GM12878 (cell line): ENCODE measurements around the gene CLBA1. TPM values are rescaled to one million over a fixed set of nuclear protein-coding genes. Genes with fewer than 3 reads are reported as not detected.

Experiments
- ATAC-seq: fragments of 200-7000 bp; cut with Tn5 transposase; 3 replicates; pipeline ENCODE4 v1.9.1; 2020; ENCODE audit warnings: mild to moderate bottlenecking, moderate library complexity
- BruUV-seq: library from RNA; stranded (reverse); fragments of 400-500 nt; replicated peaks from 2 replicates; lab custom pipeline; 2021; lab: Mats Ljungman, UMichigan
- CTCF ChIA-PET: fragments of 300-600 bp; sonication (Branson Sonifier 250); formaldehyde crosslinking; extraction: SDS; loops from one replicate; lab custom pipeline; 2021; ENCODE audit warnings: inconsistent platforms; lab: Yijun Ruan, JAX
- POLR2A ChIA-PET: fragments of 350-600 bp; formaldehyde crosslinking; extraction: SDS; loops from one replicate; lab custom pipeline; 2021; ENCODE audit warnings: inconsistent platforms; lab: Charles Lee
- RAD21 ChIA-PET: fragments of 300-600 bp; sonication (Branson Sonifier 250); formaldehyde crosslinking; loops from one replicate; lab custom pipeline; 2023; ENCODE audit warnings: antibody characterized with exemption; ENCODE audit not compliant: unreplicated experiment; lab: Charles Lee
- SMC1A ChIA-PET: fragments of 300-600 bp; sonication (Branson Sonifier 250); formaldehyde crosslinking; loops from one replicate; lab custom pipeline; 2023; ENCODE audit not compliant: unreplicated experiment, uncharacterized antibody; lab: Charles Lee
- DNase-seq: peaks from one replicate; pipeline ENCODE4 v3.0.0-alpha.2; 2011; ENCODE audit warnings: low read depth, low spot score
- FAIRE-seq: peaks from 3 replicates; lab custom pipeline; 2011; peaks lifted over from hg19 to GRCh38; lab: Jason Lieb, UNC
- H2AFZ ChIP-seq: 2 replicates; pipeline ENCODE4 v1.6.0; 2011; ENCODE audit warnings: low read depth, low read length, control low read depth; ENCODE audit not compliant: control insufficient read depth
- H3K27ac ChIP-seq: 2 replicates; pipeline ENCODE4 v1.5.1; 2011; ENCODE audit warnings: control low read depth; ENCODE audit not compliant: control insufficient read depth, insufficient read depth
- H3K27me3 ChIP-seq, 2 experiments: replicated peaks in 1 of 2; 2 replicates each; pipeline versions ENCODE4 v1.6.0 to v1.6.1; 2011; ENCODE audit warnings: low read length in 1 of 2; ENCODE audit not compliant: control insufficient read depth in 2 of 2, insufficient read depth in 2 of 2
- H3K36me3 ChIP-seq, 2 experiments: 2 replicates each; pipeline ENCODE4 v1.5.1; 2011; ENCODE audit warnings: low read length in 1 of 2; ENCODE audit not compliant: control insufficient read depth in 2 of 2, insufficient read depth in 2 of 2
- H3K4me1 ChIP-seq: 2 replicates; pipeline ENCODE4 v1.6.1; 2011; ENCODE audit warnings: mild to moderate bottlenecking, low read length, moderate library complexity, mixed read lengths; ENCODE audit not compliant: control insufficient read depth, insufficient read depth
- H3K4me2 ChIP-seq: 2 replicates; pipeline ENCODE4 v1.6.0; 2011; ENCODE audit warnings: control low read depth; ENCODE audit not compliant: control insufficient read depth, insufficient read depth
- H3K4me3 ChIP-seq: fragments of 200-600 bp; sonication (generic); 2 replicates; pipeline ENCODE4 v1.5.1; 2016
- H3K79me2 ChIP-seq: 2 replicates; pipeline ENCODE4 v1.6.0; 2011; ENCODE audit warnings: low read length; ENCODE audit not compliant: control insufficient read depth, insufficient read depth
- H3K9ac ChIP-seq: 2 replicates; pipeline ENCODE4 v1.8.0; 2011; ENCODE audit warnings: low read length, control low read depth, mixed read lengths; ENCODE audit not compliant: control insufficient read depth, insufficient read depth
- H3K9me3 ChIP-seq: replicated peaks from 3 replicates; pipeline ENCODE4 v1.5.1; 2011; ENCODE audit warnings: mild to moderate bottlenecking, low read length; ENCODE audit not compliant: control insufficient read depth, insufficient read depth
- H4K20me1 ChIP-seq: 2 replicates; pipeline ENCODE4 v1.6.0; 2011; ENCODE audit not compliant: control insufficient read depth, insufficient read depth
- BMI1 ChIP-seq: fragments of 450-650 bp; IDR thresholded peaks from 2 replicates; pipeline ENCODE4 v1.6.1; 2016; ENCODE audit warnings: mild to moderate bottlenecking, moderate library complexity, borderline replicate concordance
- CBX5 ChIP-seq: sonication (generic); IDR thresholded peaks from 2 replicates; pipeline ENCODE4 v1.6.1; 2016; ENCODE audit warnings: low read depth, moderate library complexity, mild to moderate bottlenecking, inconsistent platforms
- CHD2 ChIP-seq: IDR thresholded peaks from 2 replicates; pipeline ENCODE4 v1.6.1; 2011; ENCODE audit warnings: low read depth, low read length, improper control_type of control experiment, borderline replicate concordance
- CREM ChIP-seq: IDR thresholded peaks from 2 replicates; pipeline ENCODE4 v1.6.1; 2014; ENCODE audit warnings: antibody characterized with exemption, low read depth
- GATAD2B ChIP-seq: fragments of 450-650 bp; conservative IDR thresholded peaks from 2 replicates; pipeline ENCODE4 v1.6.1; 2017; ENCODE audit warnings: low read depth, mild to moderate bottlenecking, moderate library complexity
- IKZF2 ChIP-seq, 2 experiments: fragments of 450-650 bp; IDR thresholded peaks; 2 replicates each; pipeline ENCODE4 v1.6.1; 2017; ENCODE audit warnings: mild to moderate bottlenecking in 2 of 2, moderate library complexity in 2 of 2
- NBN ChIP-seq: fragments of 450-650 bp; IDR thresholded peaks from 2 replicates; pipeline ENCODE4 v1.6.1; 2016
- NFYB ChIP-seq: IDR thresholded peaks from 2 replicates; pipeline ENCODE4 v1.6.1; 2011; ENCODE audit warnings: low read depth, mild to moderate bottlenecking, low read length, improper control_type of control experiment, moderate library complexity; ENCODE audit not compliant: insufficient read depth
- PAX8 ChIP-seq: fragments of 450-650 bp; IDR thresholded peaks from 2 replicates; pipeline ENCODE4 v1.6.1; 2017; ENCODE audit warnings: mild to moderate bottlenecking, moderate library complexity
- USF2 ChIP-seq: IDR thresholded peaks from 2 replicates; pipeline ENCODE4 v1.6.1; 2011; ENCODE audit warnings: low read depth, low read length, improper control_type of control experiment, borderline replicate concordance
- WRNIP1 ChIP-seq: IDR thresholded peaks from 2 replicates; pipeline ENCODE4 v1.6.1; 2011; ENCODE audit warnings: low read depth, low read length, improper control_type of control experiment, borderline replicate concordance
- ZZZ3 ChIP-seq: IDR thresholded peaks from 2 replicates; pipeline ENCODE4 v1.6.1; 2011; ENCODE audit warnings: low read depth; ENCODE audit not compliant: control insufficient read depth, insufficient read length
- WGBS: methylation state at CpG from one replicate; pipeline ENCODE4 v1.1.6; 2016; ENCODE audit warnings: low lambda C conversion rate; ENCODE audit not compliant: insufficient replicate concordance, insufficient coverage; ENCODE audit errors: missing lambda C conversion rate; 5-methylcytosine and 5-hydroxymethylcytosine counted together
- in situ Hi-C: fragments of 300-500 bp; cut with MboI; formaldehyde crosslinking; loops from 9 replicates; pipeline ENCODE4 v1.14.3; 2018; ENCODE audit warnings: mixed read lengths
- intact Hi-C: fragments of 100-400 bp; cut with micrococcal nuclease; formaldehyde crosslinking; loops from one replicate; pipeline ENCODE4 v1.14.2; 2022; ENCODE audit not compliant: unreplicated experiment
- polyA plus RNA-seq, 11 experiments: library from polyadenylated mRNA; depleted of rRNA in 4 of 11; unstranded in 6 of 11; stranded (reverse) in 5 of 11; fragments of >200 nt; fragmentation: Nextera tagmentation in 4 of 11; fragmentation: Illumina TruSeq in 1 of 11; extraction: Ambion mirVana in 4 of 11; extraction: Trizol in 1 of 11; gene quantifications; 1 replicate in 1 of 11; 2 replicates in 10 of 11; pipeline versions ENCODE4 v1.2.1 to v1.2.3, GENCODE V29; 2011 to 2016; ENCODE audit warnings: inconsistent platforms in 2 of 11, missing spikeins in 2 of 11, low read depth in 1 of 11
- total RNA-seq, 4 experiments: library from RNA; depleted of rRNA in 3 of 4; stranded (reverse); fragments of >200 nt in 3 of 4; fragmentation: Illumina TruSeq in 1 of 4; extraction: Trizol in 1 of 4; gene quantifications; 2 replicates each; pipeline versions ENCODE4 v1.2.1 to v1.2.3, GENCODE V29; 2013 to 2021
- TF ChIP-seq, protein P1 (sequence below): IDR thresholded peaks from 2 replicates; pipeline ENCODE4 v1.6.1; 2011; ENCODE audit warnings: borderline replicate concordance, low read depth, mild to moderate bottlenecking, moderate library complexity, mixed read lengths, low read length; ENCODE audit not compliant: insufficient read depth; ENCODE audit errors: extremely low read length
- TF ChIP-seq, protein P2 (sequence below): fragments of 450-650 bp; formaldehyde crosslinking; IDR thresholded peaks from 2 replicates; pipeline ENCODE4 v1.4.0; 2020; ENCODE audit warnings: mild to moderate bottlenecking, moderate library complexity
- TF ChIP-seq, protein P3 (sequence below): IDR thresholded peaks from 2 replicates; pipeline ENCODE4 v1.6.1; 2011; ENCODE audit warnings: mild to moderate bottlenecking, low read depth, low read length, moderate library complexity; ENCODE audit not compliant: insufficient replicate concordance
- TF ChIP-seq, protein P4 (sequence below): fragments of 450-650 bp; IDR thresholded peaks from 2 replicates; pipeline ENCODE4 v1.6.1; 2017; ENCODE audit warnings: low read depth, mild to moderate bottlenecking, moderate library complexity

CLBA1 gene
- total and polyA plus RNA-seq, 10 of the 15 experiments (the other 5 are each of a cell fraction or from before 2014, with no cell fraction given): 0.07 to 1.1 (median 0.62) TPM; not detected in 1

DNA sequence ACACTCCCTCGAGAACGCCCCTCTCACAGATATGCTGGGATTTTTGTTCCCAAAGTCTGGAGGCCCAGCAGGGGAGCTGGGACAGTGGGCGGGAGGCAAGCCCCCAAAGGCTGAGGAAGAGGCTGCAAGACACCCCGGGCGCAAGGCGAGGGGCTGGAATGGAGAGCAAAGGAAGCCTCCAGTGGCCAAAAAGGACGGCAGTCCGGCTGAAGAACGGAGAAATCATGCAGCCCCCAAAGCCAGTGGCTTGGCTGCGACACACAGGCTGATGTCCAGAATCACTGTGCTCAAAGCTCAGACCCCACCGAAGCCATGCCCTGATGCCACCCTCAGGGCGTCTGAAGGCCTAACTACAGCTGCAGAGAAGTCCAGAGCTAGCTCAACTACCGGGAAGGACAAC lies 10.9 kb downstream of the CLBA1 start (continued):
- TF ChIP-seq, protein P1, sequence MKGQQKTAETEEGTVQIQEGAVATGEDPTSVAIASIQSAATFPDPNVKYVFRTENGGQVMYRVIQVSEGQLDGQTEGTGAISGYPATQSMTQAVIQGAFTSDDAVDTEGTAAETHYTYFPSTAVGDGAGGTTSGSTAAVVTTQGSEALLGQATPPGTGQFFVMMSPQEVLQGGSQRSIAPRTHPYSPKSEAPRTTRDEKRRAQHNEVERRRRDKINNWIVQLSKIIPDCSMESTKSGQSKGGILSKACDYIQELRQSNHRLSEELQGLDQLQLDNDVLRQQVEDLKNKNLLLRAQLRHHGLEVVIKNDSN: no peak
- TF ChIP-seq NBN (no peak), WRNIP1 (no peak), ZZZ3 (no peak)
- TF ChIP-seq, protein P2, sequence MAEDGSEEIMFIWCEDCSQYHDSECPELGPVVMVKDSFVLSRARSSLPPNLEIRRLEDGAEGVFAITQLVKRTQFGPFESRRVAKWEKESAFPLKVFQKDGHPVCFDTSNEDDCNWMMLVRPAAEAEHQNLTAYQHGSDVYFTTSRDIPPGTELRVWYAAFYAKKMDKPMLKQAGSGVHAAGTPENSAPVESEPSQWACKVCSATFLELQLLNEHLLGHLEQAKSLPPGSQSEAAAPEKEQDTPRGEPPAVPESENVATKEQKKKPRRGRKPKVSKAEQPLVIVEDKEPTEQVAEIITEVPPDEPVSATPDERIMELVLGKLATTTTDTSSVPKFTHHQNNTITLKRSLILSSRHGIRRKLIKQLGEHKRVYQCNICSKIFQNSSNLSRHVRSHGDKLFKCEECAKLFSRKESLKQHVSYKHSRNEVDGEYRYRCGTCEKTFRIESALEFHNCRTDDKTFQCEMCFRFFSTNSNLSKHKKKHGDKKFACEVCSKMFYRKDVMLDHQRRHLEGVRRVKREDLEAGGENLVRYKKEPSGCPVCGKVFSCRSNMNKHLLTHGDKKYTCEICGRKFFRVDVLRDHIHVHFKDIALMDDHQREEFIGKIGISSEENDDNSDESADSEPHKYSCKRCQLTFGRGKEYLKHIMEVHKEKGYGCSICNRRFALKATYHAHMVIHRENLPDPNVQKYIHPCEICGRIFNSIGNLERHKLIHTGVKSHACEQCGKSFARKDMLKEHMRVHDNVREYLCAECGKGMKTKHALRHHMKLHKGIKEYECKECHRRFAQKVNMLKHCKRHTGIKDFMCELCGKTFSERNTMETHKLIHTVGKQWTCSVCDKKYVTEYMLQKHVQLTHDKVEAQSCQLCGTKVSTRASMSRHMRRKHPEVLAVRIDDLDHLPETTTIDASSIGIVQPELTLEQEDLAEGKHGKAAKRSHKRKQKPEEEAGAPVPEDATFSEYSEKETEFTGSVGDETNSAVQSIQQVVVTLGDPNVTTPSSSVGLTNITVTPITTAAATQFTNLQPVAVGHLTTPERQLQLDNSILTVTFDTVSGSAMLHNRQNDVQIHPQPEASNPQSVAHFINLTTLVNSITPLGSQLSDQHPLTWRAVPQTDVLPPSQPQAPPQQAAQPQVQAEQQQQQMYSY (CRISPR knock-in tag): no peak

GRCh38 chr14:104998801-104999200 lies 13.2 kb downstream of the CLBA1 start:
- H3K9ac ChIP-seq: no peak overlapping the region
- SMC1A ChIA-PET: no interaction called here
- FAIRE-seq (no peak), DNase-seq (no peak), ATAC-seq (no peak)
- no peaks in the 10 kb centered on the region for H3K9me3 ChIP-seq
- H2AFZ ChIP-seq: no peak overlapping the region
- H3K36me3 ChIP-seq: no peaks in the 10 kb centered on the region
- CTCF ChIA-PET: interaction anchor here (0.6 to 1.2 kb wide), 2 partner anchors 40 to 83 kb away, joined by 3 to 4 read pairs; no protein-coding TSS in a partner anchor
- RAD21 ChIA-PET: no interaction called here
- H3K4me1 ChIP-seq: no peaks in the 10 kb centered on the region
- H3K4me2 ChIP-seq: no peak overlapping the region
- no peaks in the 10 kb centered on the region for H3K79me2 ChIP-seq
- intact Hi-C loops: no loop called here
- POLR2A ChIA-PET: interaction anchor here (0.7 kb wide), 1 partner anchor 1404 kb away, joined by 4 read pairs; no protein-coding TSS in a partner anchor
- H4K20me1 ChIP-seq: no peaks in the 10 kb centered on the region
- H3K27me3 ChIP-seq: no peaks in the 10 kb centered on the region
- in situ Hi-C loops: no loop called here
- no peak overlapping the region for H3K27ac ChIP-seq
- no peak overlapping the region for H3K4me3 ChIP-seq
- WGBS: 99% methylated on average over 5 of the region's 5 CpGs
- BruUV-seq: no TSS peak
- TF ChIP-seq, protein P3, sequence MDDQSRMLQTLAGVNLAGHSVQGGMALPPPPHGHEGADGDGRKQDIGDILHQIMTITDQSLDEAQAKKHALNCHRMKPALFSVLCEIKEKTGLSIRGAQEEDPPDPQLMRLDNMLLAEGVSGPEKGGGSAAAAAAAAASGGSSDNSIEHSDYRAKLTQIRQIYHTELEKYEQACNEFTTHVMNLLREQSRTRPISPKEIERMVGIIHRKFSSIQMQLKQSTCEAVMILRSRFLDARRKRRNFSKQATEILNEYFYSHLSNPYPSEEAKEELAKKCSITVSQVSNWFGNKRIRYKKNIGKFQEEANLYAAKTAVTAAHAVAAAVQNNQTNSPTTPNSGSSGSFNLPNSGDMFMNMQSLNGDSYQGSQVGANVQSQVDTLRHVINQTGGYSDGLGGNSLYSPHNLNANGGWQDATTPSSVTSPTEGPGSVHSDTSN: no peak
- TF ChIP-seq BMI1 (no peak), CHD2 (no peak), IKZF2 (IDR thresholded peaks at IDR 0.05) (no peak), NFYB (no peak), PAX8 (no peak), CREM (no peak), CBX5 (no peak), USF2 (no peak), GATAD2B (no peak)
- TF ChIP-seq, protein P4, sequence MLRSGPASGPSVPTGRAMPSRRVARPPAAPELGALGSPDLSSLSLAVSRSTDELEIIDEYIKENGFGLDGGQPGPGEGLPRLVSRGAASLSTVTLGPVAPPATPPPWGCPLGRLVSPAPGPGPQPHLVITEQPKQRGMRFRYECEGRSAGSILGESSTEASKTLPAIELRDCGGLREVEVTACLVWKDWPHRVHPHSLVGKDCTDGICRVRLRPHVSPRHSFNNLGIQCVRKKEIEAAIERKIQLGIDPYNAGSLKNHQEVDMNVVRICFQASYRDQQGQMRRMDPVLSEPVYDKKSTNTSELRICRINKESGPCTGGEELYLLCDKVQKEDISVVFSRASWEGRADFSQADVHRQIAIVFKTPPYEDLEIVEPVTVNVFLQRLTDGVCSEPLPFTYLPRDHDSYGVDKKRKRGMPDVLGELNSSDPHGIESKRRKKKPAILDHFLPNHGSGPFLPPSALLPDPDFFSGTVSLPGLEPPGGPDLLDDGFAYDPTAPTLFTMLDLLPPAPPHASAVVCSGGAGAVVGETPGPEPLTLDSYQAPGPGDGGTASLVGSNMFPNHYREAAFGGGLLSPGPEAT: no peak
